Myometrial cell (primary cell): ENCODE data around the gene DCAF10. TPM values are rescaled to one million over a fixed set of nuclear protein-coding genes. Genes with fewer than 3 reads are reported as not detected.

Source experiments
- total RNA-seq: library from RNA; depleted of rRNA; stranded (reverse); fragments of >200 nt; gene quantifications from 2 replicates; pipeline ENCODE4 v1.2.3, GENCODE V29; 2015

The DCAF10 gene, protein sequence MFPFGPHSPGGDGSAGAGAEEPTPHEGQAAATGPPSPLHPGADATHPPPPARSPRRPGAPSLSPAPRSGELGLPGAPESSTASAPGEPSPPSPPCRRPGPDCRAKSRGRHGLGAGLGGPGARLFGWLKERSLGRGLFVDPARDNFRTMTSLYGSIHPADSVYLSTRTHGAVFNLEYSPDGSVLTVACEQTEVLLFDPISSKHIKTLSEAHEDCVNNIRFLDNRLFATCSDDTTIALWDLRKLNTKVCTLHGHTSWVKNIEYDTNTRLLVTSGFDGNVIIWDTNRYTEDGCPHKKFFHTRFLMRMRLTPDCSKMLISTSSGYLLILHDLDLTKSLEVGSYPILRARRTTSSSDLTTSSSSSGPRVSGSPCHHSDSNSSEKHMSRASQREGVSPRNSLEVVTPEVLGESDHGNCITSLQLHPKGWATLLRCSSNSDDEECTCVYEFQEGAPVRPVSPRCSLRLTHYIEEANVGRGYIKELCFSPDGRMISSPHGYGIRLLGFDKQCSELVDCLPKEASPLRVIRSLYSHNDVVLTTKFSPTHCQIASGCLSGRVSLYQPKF
- 9.6 and 9.8 TPM in 2 replicates for total RNA-seq

DNA sequence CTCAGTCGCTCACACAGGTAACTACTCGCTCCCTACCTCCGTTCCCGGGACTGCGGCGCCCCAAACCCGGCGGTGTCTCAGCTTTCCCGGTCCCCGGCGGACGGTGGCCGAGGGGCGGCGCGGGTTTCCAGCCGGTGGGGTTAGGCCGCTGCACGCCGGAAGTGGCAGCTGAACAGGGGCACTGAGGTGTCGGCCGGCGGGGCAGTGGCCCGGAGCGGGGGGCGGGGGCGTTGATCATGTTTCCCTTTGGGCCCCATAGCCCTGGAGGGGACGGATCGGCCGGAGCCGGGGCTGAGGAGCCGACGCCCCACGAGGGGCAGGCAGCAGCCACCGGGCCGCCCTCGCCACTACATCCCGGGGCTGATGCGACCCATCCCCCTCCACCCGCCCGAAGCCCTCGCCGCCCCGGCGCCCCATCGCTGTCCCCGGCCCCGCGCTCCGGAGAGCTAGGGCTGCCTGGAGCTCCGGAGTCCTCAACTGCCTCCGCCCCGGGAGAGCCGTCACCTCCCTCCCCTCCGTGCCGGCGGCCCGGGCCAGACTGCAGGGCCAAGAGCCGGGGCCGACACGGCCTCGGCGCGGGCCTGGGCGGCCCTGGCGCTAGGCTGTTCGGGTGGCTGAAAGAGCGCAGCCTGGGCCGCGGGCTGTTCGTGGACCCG is at the start of gene DCAF10:
Gene DCAF10 (plus strand): TSS at position 167 of the 656 bp plus-strand sequence. CDS start 70 bp downstream, at position 237.

DNA sequence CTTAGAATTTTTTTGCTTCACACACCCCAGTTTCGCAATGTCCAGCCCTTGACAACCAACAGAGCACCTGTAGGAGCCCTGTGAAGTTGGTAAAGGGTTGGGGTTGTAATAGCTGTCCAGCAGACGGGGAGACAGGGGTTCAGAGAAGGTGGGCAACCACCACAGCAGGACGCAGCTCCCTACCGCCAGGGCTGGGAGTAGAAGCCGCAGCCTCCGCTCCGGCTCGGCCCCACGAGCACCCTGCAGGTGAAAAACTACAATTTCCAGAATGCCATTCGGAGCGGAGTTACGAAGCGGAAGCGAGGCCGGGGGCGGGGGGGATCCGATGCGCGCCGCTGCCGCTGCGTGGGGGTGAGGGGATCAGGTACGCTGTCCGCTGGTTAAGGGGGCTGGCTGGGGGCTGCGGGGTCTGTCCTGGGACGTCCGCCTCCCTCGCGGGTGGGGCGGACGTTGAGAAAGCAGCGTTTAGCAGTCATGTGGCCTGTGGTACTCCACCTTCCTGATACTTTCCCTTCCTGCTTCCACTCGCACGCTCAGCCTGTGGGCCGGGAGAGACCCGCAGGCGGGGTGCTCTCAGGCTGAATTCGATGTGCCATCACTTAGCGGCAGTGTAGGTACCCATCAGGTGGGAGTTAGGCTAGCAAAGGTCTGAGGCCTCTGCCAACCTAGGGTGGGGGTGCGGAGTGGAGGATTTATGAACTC is 47.0 kb upstream of the DCAF10 start, which contains the start of gene TRMT10B:
Gene TRMT10B (plus strand): TSS at position 317 of the 702 bp plus-strand sequence. CDS start 8,127 bp downstream, outside the sequence.

DNA sequence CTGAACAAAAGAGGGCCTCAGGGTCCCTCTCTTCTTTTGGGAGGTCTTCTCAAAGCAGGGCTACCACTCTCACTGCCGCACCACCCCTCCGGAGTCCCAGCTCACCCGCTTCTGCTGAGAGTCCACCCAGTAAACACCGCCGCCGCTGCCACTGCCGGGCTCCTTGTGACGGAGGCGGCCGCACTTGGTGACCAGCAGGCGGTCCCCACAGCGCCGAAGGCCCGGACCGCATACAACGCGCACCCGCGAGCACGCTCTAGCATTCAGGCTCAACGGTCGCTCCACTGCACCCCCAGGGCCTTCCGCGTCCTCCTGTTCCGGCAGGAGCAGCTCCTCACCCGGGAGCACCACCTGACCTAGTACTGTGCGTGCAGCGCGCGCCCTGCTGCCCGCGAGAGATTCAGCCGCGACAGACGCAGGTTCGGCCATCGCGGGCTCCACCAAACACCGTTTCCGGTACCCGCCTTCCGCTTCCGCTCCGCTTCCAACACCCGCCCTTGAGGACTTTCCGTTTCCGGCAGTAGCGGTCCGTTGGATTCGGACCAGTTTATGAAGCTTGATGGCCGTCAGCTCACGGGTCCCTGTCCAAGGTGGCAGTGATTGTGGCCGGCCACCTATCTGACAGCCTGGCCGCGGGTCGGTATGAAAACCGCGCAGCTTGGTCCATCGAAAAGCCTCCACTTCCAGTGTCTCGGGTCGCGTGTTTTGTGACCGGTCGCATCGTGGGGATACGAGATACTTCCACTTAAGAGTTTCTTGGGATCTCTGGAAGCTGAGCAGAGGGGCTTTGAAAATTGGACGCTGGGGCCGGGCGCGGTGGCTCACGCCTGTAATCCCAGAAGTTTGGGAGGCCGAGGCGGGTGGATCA is 15.7 kb upstream of the DCAF10 start, which contains the start of gene EXOSC3:
Gene EXOSC3 (minus strand): TSS at position 449 of the 868 bp plus-strand sequence. CDS start 20 bp downstream, at position 429.

DNA sequence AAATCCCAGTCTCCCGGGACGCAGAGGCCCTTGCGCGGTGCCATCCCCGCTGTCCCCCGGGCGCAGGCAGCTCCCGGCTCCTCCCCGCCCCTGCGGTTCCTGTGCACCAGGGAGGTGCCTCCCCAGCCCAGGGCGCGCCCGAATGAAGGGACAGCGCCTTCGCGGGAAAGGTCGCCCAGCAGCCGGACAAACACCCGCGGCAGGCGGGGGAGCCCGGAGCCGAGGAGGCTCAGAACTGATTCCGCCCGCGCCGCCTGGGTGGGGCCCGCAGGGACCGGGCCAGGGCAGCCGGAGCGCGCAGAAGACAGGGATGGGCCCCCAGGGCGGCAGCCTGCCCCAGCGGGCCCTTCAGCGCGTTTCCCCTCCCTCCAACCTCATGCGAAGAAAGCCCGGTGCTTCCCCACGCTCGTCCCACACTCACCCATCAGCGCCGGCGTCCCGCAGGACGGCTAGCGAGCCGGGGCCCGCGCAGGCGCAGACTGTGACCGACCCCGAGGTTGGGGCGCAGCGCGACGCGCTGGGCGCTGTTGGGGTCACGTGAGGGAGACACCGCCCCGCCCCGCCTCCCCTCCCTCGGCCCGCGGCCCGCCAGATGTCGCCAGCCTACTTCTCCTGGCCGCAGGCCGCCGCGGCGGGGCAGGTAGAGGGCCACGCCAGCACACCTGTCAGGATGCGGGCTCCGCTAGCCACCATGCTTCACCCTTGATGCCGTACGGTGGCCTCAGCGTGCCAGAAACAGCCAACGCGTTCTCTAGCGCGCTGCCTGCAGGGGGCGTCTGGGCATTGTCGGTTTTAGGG is 103.2 kb downstream of the DCAF10 start, which contains the start of gene SLC25A51:
Gene SLC25A51 (minus strand): TSS at position 481 of the 798 bp plus-strand sequence. CDS start 15,577 bp downstream, outside the sequence.

Other genes starting within 250 kb of the DCAF10 start
- gene FBXO10, start 224.4 kb upstream of the DCAF10 start, total RNA-seq: 5.5 and 9.0 TPM in 2 replicates
- 139 and 163 TPM in 2 replicates for gene TOMM5, start 208.2 kb upstream of the DCAF10 start, total RNA-seq
- under 0.01 TPM in 2 replicates for gene FRMPD1, start 149.8 kb upstream of the DCAF10 start, total RNA-seq
- gene TRMT10B, start 47.0 kb upstream of the DCAF10 start, total RNA-seq: 2.6 and 3.9 TPM in 2 replicates
- gene EXOSC3, start 15.7 kb upstream of the DCAF10 start, total RNA-seq: 27.1 and 54.9 TPM in 2 replicates
- 41.8 and 49.3 TPM in 2 replicates for gene SLC25A51, start 103.3 kb downstream of the DCAF10 start, total RNA-seq